ENCODE data around the gene SDK1. TPM values are rescaled to one million over a fixed set of nuclear protein-coding genes. Genes with fewer than 3 reads are reported as not detected.

Gene SDK1
- total RNA-seq, 3 donors from 2014 or later (not counting 1 experiment from before 2014, with no cell fraction given): 0.05 to 0.11 TPM; not detected in 1

DNA sequence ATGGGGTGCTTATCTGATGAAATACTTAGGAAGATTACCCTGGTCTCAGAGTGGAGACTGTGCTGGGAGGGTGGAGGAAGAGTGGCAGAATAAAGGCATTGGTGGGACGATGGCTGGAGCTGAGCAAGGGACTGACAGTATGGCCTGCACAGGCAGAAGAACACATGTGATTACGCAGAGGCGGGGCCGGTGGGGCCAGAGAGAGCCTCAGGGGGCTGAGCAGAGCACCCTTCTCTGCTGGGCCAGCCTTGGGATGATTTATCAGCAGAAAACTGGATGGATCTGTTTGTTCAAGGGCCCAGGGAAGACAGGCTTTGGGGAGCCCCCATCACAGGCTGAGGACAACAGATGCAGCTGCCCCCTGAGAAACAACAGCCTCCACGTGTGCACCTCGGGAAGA lies 272.1 kb downstream of the SDK1 start:
- Mint-ChIP-seq H3K27ac (no peak overlapping the region), H3K9me3 (peaks cover 3 to 4% of the 10 kb centered on the region in 2 donors), H3K4me1 (no peaks in the 10 kb centered on the region), H3K36me3 (peaks cover 9% of the 10 kb centered on the region), H3K4me3 (no peak overlapping the region), H3K27me3 (ENCODE audit: low read depth in 2 of 2) (peaks cover 6 to 22% of the 10 kb centered on the region in 2 donors)
- H3K4me1 ChIP-seq (ENCODE audit: control insufficient read depth, insufficient read depth, low read length): no peaks in the 10 kb centered on the region
- intact Hi-C loops (cut with micrococcal nuclease): no loop called here
- H3K36me3 ChIP-seq (ENCODE audit: control insufficient read depth, insufficient read depth, low read length): no peaks in the 10 kb centered on the region
- H3K27me3 ChIP-seq (ENCODE audit: control insufficient read depth, insufficient read depth, low read length): no peaks in the 10 kb centered on the region
- ATAC-seq: no peak
- H3K9me3 ChIP-seq (ENCODE audit: control insufficient read depth, insufficient read depth, low read length): peaks cover 8% of the 10 kb centered on the region
- DNase-seq: no peak
- H3K27ac ChIP-seq (ENCODE audit: low read length): no peak overlapping the region
- TF ChIP-seq CTCF (IDR thresholded peaks at IDR 0.05): no peak
- no peak overlapping the region for H3K4me3 ChIP-seq (ENCODE audit: low read length)
- WGBS (ENCODE audit: insufficient coverage): 81% methylated on average over 6 of the region's 6 CpGs

DNA sequence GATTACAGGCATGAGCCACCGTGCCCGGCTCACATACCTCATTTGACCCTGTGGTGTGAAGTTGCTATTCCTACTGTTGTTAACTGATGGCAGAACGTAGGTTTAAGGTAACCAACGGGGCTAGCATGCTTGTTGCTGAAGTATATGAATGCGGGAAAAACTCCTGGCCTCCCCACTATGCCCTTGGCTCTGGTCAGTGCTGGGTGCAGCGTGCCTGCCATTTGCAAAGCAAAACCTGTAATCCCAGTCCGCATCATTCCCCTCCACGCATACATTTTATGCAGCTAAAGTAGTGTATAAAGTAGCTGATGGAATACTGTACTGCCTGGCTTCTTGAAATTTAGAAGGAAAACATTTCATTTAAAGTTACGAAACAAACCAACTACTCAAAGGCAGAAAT lies 273.3 kb downstream of the SDK1 start:
- ATAC-seq (no peak), DNase-seq (no peak)
- Histone ChIP-seq H3K4me3 (ENCODE audit: low read length) (no peak overlapping the region), H3K27ac (ENCODE audit: low read length) (no peak overlapping the region), H3K9me3 (ENCODE audit: control insufficient read depth, insufficient read depth, low read length) (peaks cover 12% of the 10 kb centered on the region), H3K36me3 (ENCODE audit: control insufficient read depth, insufficient read depth, low read length) (no peaks in the 10 kb centered on the region), H3K4me1 (ENCODE audit: control insufficient read depth, insufficient read depth, low read length) (no peaks in the 10 kb centered on the region), H3K27me3 (ENCODE audit: control insufficient read depth, insufficient read depth, low read length) (no peaks in the 10 kb centered on the region)
- no peak for TF ChIP-seq CTCF (IDR thresholded peaks at IDR 0.05)
- intact Hi-C loops (cut with micrococcal nuclease): no loop called here
- Mint-ChIP-seq H3K9me3 (peaks cover 3 to 4% of the 10 kb centered on the region in 2 donors), H3K27ac (no peak overlapping the region), H3K4me1 (no peaks in the 10 kb centered on the region), H3K4me3 (no peak overlapping the region), H3K27me3 (ENCODE audit: low read depth in 2 of 2) (peaks cover 6 to 18% of the 10 kb centered on the region in 2 donors), H3K36me3 (peaks cover 10% of the 10 kb centered on the region)
- 95% methylated on average over 8 of the region's 9 CpGs for WGBS (ENCODE audit: insufficient coverage)

GRCh38 chr7:3575753-3576531 lies 274.9 kb downstream of the SDK1 start:
- Histone ChIP-seq H3K27me3 (ENCODE audit: control insufficient read depth, insufficient read depth, low read length) (no peaks in the 10 kb centered on the region), H3K4me3 (ENCODE audit: low read length) (no peak overlapping the region), H3K9me3 (ENCODE audit: control insufficient read depth, insufficient read depth, low read length) (peaks cover 12% of the 10 kb centered on the region), H3K27ac (ENCODE audit: low read length) (no peak overlapping the region), H3K4me1 (ENCODE audit: control insufficient read depth, insufficient read depth, low read length) (no peaks in the 10 kb centered on the region), H3K36me3 (ENCODE audit: control insufficient read depth, insufficient read depth, low read length) (no peaks in the 10 kb centered on the region)
- intact Hi-C loops (cut with micrococcal nuclease): no loop called here
- H3K9me3 Mint-ChIP-seq: peaks cover 3 to 4% of the 10 kb centered on the region in 2 donors
- no peak overlapping the region for H3K4me3 Mint-ChIP-seq
- H3K36me3 Mint-ChIP-seq: peaks cover 10% of the 10 kb centered on the region
- no peak for TF ChIP-seq CTCF (IDR thresholded peaks at IDR 0.05)
- DNase-seq (no peak), ATAC-seq (no peak)
- WGBS (ENCODE audit: insufficient coverage): 92% methylated on average over 7 of the region's 7 CpGs
- H3K4me1 Mint-ChIP-seq: no peaks in the 10 kb centered on the region
- H3K27me3 Mint-ChIP-seq (ENCODE audit: low read depth in 2 of 2): peaks cover 6 to 11% of the 10 kb centered on the region in 2 donors
- H3K27ac Mint-ChIP-seq: no peak overlapping the region

- intact Hi-C loops (cut with micrococcal nuclease): no loop called here
- Histone ChIP-seq H3K9me3 (ENCODE audit: control insufficient read depth, insufficient read depth, low read length) (peaks cover 12% of the 10 kb centered on the region), H3K36me3 (ENCODE audit: control insufficient read depth, insufficient read depth, low read length) (no peaks in the 10 kb centered on the region), H3K4me1 (ENCODE audit: control insufficient read depth, insufficient read depth, low read length) (no peaks in the 10 kb centered on the region), H3K27ac (ENCODE audit: low read length) (no peak overlapping the region), H3K27me3 (ENCODE audit: control insufficient read depth, insufficient read depth, low read length) (no peaks in the 10 kb centered on the region), H3K4me3 (ENCODE audit: low read length) (no peak overlapping the region)
- Mint-ChIP-seq H3K4me1 (no peaks in the 10 kb centered on the region), H3K36me3 (peaks cover 10% of the 10 kb centered on the region), H3K9me3 (peaks cover 3 to 4% of the 10 kb centered on the region in 2 donors), H3K27ac (no peak overlapping the region), H3K4me3 (no peak overlapping the region), H3K27me3 (ENCODE audit: low read depth in 2 of 2) (no peaks in the 10 kb centered on the region)
- TF ChIP-seq CTCF (IDR thresholded peaks at IDR 0.05): no peak
- 92% methylated on average over 6 of the region's 6 CpGs for WGBS (ENCODE audit: insufficient coverage)
- DNase-seq: no peak
- ATAC-seq: no peak
Measured at GRCh38 chr7:3578399-3578798, 277.3 kb downstream of the SDK1 start.
